HG03280 (cell line): Measurements from ENCODE around the gene MYL3.

Experiments used
- ATAC-seq: cut with Tn5 transposase; IDR thresholded peaks from one replicate; pipeline ENCODE4 v1.9.1; 2021; ENCODE audit warnings: mild to moderate bottlenecking, moderate library complexity; ENCODE audit not compliant: unreplicated experiment

MYL3 gene

DNA sequence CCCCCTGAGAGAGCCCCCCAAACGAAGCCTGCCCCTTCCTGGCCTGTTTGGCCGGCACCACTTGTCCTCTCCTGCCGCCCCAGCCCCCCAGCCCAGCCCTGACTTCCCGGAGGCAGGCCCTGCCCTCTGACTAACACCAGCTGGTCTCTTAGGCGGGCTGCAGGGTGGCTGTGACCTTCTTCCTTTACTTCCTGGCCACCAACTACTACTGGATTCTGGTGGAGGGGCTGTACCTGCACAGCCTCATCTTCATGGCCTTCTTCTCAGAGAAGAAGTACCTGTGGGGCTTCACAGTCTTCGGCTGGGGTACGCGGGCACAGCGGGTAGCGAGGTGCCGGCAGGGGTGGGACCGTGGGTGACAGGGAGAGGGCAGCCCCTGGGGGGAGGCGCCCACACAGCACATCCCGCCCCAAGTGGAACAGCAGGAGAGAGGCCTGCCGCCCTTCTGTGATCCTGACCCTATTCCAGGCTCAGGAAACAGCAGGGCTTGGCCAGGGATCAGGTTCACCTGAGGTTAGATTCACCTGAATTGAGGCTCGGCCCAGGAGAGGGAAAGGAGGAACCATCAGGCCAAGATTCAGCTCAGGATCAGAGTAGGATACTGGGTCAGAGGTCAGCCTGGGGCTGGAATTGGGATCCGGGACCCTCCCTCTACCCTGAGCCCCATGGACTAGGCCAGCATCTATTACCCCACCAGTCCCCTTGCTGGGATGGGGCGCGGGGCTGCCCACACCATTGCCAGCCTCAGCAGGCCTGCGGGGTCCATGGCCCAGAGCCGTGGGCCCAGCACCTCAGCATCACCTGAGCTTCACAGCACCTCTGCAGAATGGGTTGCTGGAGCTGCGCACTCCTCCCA, 36.1 kb upstream of the MYL3 start:
- no peak for ATAC-seq

DNA sequence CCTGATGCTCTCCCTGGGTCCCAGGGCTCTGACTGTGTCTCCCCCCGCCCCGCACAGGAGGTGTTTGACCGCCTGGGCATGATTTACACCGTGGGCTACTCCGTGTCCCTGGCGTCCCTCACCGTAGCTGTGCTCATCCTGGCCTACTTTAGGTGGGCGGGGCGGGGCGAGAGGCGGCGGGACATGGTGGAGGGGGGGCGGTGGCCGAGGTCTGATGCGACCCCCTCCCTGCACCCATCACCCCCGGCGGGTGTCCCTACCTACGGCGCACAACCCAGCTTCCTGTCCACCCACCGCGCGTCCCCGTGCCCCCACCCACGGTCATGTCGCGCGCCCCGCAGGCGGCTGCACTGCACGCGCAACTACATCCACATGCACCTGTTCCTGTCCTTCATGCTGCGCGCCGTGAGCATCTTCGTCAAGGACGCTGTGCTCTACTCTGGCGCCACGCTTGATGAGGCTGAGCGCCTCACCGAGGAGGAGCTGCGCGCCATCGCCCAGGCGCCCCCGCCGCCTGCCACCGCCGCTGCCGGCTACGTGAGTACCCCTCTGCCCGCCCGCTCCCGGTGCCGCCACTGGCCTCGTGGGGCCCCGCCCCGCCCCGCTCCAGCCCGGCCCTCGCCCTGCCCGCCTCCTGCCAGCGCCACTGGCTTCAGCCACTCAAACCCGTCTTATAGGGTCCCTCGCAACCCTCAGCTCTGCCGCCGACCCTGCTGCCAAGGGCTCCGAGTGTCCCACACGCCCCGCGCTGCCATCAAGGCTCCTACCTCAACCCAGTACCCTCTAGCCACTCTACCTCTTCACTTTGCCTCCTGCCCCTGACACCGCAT, 35.3 kb upstream of the MYL3 start:
- no peak for ATAC-seq

DNA sequence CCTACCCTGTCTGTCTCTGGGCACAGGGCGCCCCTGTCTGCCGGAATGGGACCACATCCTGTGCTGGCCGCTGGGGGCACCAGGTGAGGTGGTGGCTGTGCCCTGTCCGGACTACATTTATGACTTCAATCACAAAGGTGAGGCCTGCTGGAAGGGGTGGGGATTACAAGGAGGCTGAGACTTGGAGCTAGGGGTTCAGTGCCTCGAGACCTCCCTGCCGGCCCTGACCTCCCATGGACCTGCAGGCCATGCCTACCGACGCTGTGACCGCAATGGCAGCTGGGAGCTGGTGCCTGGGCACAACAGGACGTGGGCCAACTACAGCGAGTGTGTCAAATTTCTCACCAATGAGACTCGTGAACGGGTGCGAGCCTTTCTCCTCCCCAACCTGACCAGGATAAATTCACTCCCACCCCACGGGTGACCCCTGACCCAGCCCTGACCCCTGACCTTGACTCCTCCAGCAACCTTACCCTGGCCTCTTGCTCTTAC, 34.6 kb upstream of the MYL3 start:
- ATAC-seq = no peak

GRCh38 chr3:46897031-46897430, 33.8 kb upstream of the MYL3 start:
- ATAC-seq = no peak

DNA sequence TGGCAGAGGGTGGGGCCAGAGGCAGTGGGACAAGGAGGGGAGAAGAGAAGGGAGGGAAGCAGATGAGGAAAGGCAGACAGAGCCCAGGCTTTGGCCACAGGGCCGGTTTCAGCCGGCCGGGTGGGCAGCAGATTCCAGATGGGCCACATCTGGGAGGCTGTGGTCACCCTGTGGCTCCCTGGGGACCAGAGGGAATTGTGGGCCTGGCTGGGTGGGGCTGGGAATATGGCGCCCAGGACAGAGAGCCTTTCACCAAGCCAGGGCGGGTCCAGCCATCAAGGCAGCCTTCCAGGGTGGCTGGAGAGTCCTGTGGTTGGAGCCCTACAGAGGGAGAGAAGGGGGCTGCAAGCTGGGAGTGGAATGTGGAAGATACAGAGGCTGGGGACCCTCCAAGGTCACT, 33.1 kb upstream of the MYL3 start:
- ATAC-seq = no peak

DNA sequence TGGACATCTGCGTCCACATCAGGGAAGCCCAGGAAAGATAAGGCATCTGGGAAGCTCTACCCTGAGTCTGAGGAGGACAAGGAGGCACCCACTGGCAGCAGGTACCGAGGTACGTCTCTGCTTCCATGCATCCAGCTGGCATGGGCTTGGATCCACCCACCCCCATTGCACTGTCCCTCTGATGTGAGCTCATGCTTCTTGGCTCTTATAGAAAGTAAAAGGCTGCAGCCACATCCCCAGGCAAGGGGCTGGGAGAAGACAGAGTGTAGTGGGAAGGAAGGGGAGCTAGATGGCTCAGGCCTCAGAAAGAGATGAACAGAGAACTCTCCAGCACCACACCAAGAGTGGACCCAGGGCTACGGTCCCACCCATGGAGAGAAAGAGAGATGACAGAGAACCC, 32.5 kb upstream of the MYL3 start:
- no peak for ATAC-seq

- ATAC-seq = no peak
These were observed 32.0 kb upstream of the MYL3 start for GRCh38 chr3:46895204-46895660.

- ATAC-seq = no peak
These were observed 31.0 kb upstream of the MYL3 start for GRCh38 chr3:46894256-46894655.

DNA sequence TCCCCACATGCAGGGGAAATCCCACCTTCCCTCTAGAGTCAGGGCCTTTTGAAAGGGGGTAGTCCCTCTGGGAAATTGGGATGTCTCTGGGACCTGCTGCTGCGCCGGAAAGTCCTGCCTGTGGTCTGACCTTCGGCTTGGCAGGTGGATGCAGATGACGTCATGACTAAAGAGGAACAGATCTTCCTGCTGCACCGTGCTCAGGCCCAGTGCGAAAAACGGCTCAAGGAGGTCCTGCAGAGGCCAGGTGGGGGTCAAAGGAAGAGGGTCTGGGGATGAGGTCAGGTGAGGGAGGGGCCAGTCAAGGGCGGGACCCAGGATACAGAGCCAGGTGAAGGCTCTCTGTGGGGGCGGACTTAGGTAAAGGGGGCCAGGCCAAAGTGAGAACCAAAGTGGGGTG, 30.5 kb upstream of the MYL3 start:
- ATAC-seq = no peak

GRCh38 chr3:46893146-46893748, 30.0 kb upstream of the MYL3 start:
- no peak for ATAC-seq

GRCh38 chr3:46892285-46893145, 29.3 kb upstream of the MYL3 start:
- no peak for ATAC-seq

GRCh38 chr3:46891132-46891531, 27.9 kb upstream of the MYL3 start:
- ATAC-seq = no peak

DNA sequence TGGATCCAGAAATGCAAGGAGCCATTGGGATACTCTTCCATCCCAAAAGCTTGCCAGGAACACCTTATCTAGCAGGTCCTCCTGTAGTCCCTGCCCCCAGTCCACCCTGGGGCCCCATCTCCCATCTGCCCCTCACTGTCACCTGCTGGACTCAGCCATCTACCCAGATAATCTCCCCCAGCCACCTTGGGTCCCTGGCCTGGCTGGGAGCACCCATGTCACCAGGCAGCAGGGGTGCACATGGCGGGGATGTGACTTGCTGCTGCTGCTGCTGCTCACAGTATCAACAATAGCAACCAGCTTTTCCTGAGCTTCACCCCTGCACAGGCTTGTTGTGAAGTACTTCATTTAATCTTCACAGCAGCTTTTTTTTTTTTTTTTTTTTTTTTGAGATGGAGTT, 26.9 kb upstream of the MYL3 start:
- ATAC-seq = no peak

- no peak for ATAC-seq
These were observed 26.3 kb upstream of the MYL3 start for GRCh38 chr3:46889381-46890110.

GRCh38 chr3:46888705-46889104, 25.5 kb upstream of the MYL3 start:
- ATAC-seq = no peak

DNA sequence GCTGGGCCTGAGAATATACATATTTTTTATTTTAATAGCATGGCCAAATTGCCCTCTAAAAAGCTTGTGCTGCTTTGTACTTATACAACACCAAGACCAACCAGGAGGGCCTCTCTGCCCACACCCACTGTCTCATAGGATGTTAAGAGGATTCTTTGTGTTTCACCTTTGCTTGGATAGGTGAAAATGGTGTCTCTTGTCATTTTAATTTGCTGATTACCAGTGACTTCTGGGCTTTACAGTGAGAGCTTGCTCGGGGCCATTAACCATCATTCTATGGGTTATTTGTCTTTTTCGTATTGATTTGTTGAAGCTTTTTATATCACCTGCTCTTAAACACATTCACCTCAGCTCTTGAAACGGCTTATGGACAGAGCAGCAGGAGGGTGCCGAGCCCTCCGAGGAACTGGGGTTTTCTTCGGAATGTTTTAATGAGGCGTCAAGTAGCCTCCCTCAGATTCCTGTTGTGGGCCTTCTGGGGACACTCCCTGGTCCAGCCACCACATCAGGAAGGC, 24.8 kb upstream of the MYL3 start:
- ATAC-seq = no peak

DNA sequence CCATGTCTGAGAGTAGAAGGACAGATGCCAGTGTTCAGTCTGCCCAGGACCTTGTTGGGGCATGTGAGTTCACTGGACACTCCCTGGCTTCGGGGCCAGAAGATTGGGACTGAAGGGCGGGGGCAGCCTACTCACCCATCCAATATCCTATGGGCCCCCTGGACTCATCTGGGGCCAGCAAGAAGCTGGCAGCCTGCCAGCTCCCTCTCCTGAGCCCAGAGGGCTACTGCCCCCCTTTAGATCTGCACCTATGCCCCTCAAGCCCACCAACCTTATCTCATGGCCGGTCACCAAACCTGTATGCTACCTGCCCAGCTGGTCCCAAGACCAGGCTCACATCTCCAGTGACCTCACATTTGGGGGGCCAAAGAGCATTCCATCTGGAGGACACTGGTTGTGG, 22.4 kb upstream of the MYL3 start:
- no peak for ATAC-seq

GRCh38 chr3:46884929-46885328, 21.7 kb upstream of the MYL3 start:
- ATAC-seq = no peak

DNA sequence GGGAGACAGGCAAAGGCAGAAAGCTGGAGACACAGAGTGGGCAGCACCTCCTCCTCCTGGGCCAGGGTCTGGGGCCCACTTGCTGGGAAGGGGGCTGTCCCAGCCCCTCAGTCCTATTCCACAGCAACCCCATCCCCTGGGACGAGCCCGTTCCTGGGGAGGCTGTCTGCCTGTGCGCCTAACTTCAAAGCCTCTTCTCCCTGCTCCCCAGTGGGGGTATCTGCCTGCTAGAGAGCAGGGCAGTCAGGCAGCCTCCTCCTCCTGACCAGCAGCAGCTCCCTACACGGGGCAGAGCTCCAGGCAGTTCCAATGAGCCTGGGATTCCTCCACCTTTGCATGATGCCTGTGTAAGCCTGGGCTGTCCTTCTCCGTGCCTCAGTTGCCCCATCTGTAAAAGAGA, 21.2 kb upstream of the MYL3 start:
- no peak for ATAC-seq

DNA sequence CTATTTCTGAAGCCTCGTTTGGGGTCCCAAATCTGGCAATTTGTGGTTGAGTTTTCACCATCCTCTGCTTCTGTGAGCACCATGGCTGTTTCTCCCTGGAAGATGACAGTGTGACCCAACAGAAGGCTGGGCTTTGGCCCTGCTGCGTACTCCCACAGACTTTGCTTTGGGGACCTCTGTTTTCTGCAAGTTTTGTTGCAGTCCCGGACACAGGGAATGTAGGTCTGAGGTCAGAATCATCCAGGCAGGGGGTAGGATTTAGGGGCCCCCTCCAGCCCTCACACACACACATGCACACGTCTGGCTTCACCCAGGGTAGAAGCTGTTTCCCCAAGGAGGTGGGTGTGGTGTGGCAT, 20.6 kb upstream of the MYL3 start:
- ATAC-seq = no peak
